H1 (cell line): Measurements from ENCODE around the gene RNU1-4.
"Not testable (repeated sequence)": the region's sequence is repeated elsewhere in the genome, so short reads cannot be mapped to it uniquely, and the experiment has no call there.

Experiments
- CHD1 ChIP-seq: IDR thresholded peaks from 2 replicates; pipeline ENCODE4 v1.6.1; 2012; ENCODE audit warnings: low read depth, low read length, improper control_type of control experiment
- EP300 ChIP-seq, 2 experiments: IDR thresholded peaks; 1 replicate in 1 of 2; 2 replicates in 1 of 2; pipeline ENCODE4 v1.6.1; 2011 to 2012; ENCODE audit warnings: low read depth in 2 of 2, low read length in 2 of 2, mild to moderate bottlenecking in 2 of 2, borderline replicate concordance in 1 of 2, inconsistent platforms in 1 of 2, moderate library complexity in 1 of 2
- GTF2F1 ChIP-seq: IDR thresholded peaks from 2 replicates; pipeline ENCODE4 v1.6.1; 2012; ENCODE audit warnings: low read depth, low read length, improper control_type of control experiment, borderline replicate concordance
- JUN ChIP-seq: IDR thresholded peaks from 2 replicates; pipeline ENCODE4 v1.6.1; 2011; ENCODE audit warnings: low read depth, mild to moderate bottlenecking, improper control_type of control experiment, low read length
- POLR2A ChIP-seq, 2 experiments: IDR thresholded peaks; 1 replicate in 1 of 2; 2 replicates in 1 of 2; pipeline ENCODE4 v1.6.1; 2011; ENCODE audit warnings: low read depth in 2 of 2, low read length in 2 of 2, mild to moderate bottlenecking in 2 of 2; ENCODE audit errors: control extremely low read depth in 1 of 2

DNA sequence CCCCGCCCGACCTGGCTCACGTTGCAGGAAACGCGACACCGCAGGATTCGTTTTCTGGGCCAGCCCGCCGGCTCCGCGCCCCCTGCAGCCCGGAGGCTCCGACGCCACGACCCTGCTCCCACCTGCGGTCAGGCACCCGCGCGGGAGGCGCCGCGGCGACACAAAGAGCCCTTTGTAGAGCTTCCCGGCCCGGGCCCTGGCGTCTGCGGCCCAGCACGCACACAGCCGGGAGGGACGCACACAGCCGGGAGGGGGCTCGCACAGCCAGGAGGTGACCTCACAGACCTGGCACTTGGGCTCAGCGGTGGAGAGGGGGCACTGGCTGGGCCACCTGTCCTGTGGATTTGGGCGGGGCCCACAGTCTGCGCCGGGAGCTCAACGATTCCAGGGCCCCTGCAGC is 39.1 kb upstream of the RNU1-4 start:
- TF ChIP-seq CHD1; EP300 (IDR thresholded peaks at IDR 0.05; ENCODE audit: borderline replicate concordance in 1 of 2, low read depth in 2 of 2, low read length in 2 of 2); GTF2F1; JUN; POLR2A (IDR thresholded peaks at IDR 0.05; ENCODE audit: control extremely low read depth in 1 of 2, low read depth in 2 of 2, low read length in 2 of 2): not testable (repeated sequence)
